ENCODE results near the gene PTPRK. TPM values are rescaled to one million over a fixed set of nuclear protein-coding genes. Genes with fewer than 3 reads are reported as not detected.

Gene PTPRK
- total and polyA plus RNA-seq, 2 experiments from 2014 or later, result 26.9 to 56.4 TPM

DNA sequence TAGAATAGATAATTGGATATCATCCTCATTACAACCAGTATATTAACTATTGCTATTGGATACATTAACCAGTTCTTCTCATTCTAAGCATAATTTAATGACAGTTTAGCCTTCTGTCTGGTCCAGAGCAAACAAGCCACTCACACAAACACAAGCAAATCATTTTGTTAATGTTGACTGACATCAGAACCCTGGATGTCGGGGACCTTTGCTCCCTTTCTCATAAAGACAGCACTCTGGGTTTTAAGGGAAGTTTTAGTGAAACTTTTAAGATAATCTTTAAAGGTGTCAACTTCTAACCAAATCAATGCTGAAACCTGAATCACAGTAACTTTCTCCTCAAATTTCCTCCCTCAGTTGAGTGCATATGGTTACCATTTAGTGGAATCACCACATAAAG is 113.9 kb downstream of the PTPRK start:
- ATAC-seq (no peak), DNase-seq (ENCODE audit: low spot score) (no peak)
- H3F3A ChIP-seq (replicated peaks; ENCODE audit: low read depth), result no peaks in the 10 kb centered on the region
- H3K36me3 ChIP-seq (ENCODE audit: insufficient read depth), result no peaks in the 10 kb centered on the region
- Mint-ChIP-seq H3K27me3 (ENCODE audit: insufficient read depth, low read depth, poor library complexity) (no peaks in the 10 kb centered on the region), H3K4me1 (peaks cover 6% of the 10 kb centered on the region; the same call in 2 of the 3 replicates), H3K4me3 (no peak overlapping the region), H3K36me3 (ENCODE audit: low read depth) (no peaks in the 10 kb centered on the region), H3K27ac (no peak overlapping the region), H3K9me3 (no peaks in the 10 kb centered on the region)
- no peaks in the 10 kb centered on the region for H4K20me1 ChIP-seq (replicated peaks; ENCODE audit: insufficient read depth)
- no peak overlapping the region for H3K4me2 ChIP-seq
- no peak overlapping the region for H3K27ac ChIP-seq (ENCODE audit: low read depth)
- H3K9me2 ChIP-seq (ENCODE audit: insufficient read depth), result no peaks in the 10 kb centered on the region
- H3K79me2 ChIP-seq (replicated peaks; ENCODE audit: insufficient read depth), result peaks cover 46% of the 10 kb centered on the region
- no peak for TF ChIP-seq ETS1 (IDR thresholded peaks at IDR 0.05)
- no peak for TF ChIP-seq JUNB (IDR thresholded peaks at IDR 0.05; ENCODE audit: unreplicated experiment)
- TF ChIP-seq CREB1 (CRISPR knock-in tag; IDR thresholded peaks at IDR 0.05; ENCODE audit: low read depth), result no peak
- no peak for TF ChIP-seq STAT1 (IDR thresholded peaks at IDR 0.05; ENCODE audit: unreplicated experiment)
- no peak for TF ChIP-seq ZNF462 (CRISPR knock-in tag; IDR thresholded peaks at IDR 0.05)
- TF ChIP-seq POLR2AphosphoS5 (IDR thresholded peaks at IDR 0.05; ENCODE audit: low read depth), result no peak
- TF ChIP-seq ZNF114 (CRISPR knock-in tag; IDR thresholded peaks at IDR 0.05), result no peak
- no peak for TF ChIP-seq ZNF331 (CRISPR knock-in tag; IDR thresholded peaks at IDR 0.05; ENCODE audit: low read depth)
- TF ChIP-seq EZH2phosphoT487 (IDR thresholded peaks at IDR 0.05; ENCODE audit: unreplicated experiment), result no peak
- no peaks in the 10 kb centered on the region for H3K4me1 ChIP-seq (ENCODE audit: insufficient read depth)
- no peak overlapping the region for H2AFZ ChIP-seq
- H3K4me3 ChIP-seq, result no peak overlapping the region
- no peaks in the 10 kb centered on the region for H3K27me3 ChIP-seq (ENCODE audit: insufficient read depth)
